ENCODE results near the gene PHTF2.

PHTF2 gene

GRCh38 chr7:77940647-77941046 lies 142.1 kb downstream of the PHTF2 start:
- no peak for DNase-seq

DNA sequence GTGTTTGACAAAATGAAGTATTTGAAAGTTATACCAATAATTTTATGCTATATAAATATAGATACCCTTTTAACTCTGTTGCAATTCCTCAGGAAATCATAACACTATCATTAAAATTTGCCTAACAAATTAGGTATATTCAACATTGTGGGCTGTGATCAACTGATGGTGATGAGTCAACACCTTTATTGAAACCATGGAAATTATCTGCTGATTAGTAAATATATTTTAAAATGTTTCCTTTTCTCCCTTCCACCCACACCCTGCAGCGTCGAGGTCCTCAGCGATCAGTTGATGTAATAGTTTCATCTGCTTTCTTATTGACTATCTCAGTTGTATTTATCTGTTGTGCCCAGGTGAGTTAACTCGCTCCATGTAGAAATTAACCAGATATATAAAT lies 143.9 kb downstream of the PHTF2 start:
- DNase-seq, result no peak

- no peak for DNase-seq
Measured at GRCh38 chr7:77944183-77945182, 145.9 kb downstream of the PHTF2 start.

DNA sequence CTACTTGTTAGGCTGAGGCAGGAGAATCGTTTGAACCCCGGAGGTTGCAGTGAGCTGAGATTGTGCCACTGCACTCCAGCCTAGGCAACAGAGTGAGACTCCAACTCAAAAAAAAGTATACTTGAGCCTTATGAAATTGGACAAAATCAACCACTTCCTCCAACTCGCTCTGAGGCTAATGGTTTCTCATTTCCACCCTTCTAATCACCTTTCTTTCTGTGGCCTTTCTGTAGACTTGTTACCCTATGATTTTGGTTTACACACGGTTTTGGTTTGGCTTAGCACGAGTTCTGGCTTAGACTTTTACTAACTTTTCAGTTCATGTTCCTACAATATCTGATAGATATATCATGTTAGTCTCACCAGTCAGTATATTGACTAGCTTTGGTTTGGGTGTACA lies 152.0 kb downstream of the PHTF2 start:
- no peak for DNase-seq

DNA sequence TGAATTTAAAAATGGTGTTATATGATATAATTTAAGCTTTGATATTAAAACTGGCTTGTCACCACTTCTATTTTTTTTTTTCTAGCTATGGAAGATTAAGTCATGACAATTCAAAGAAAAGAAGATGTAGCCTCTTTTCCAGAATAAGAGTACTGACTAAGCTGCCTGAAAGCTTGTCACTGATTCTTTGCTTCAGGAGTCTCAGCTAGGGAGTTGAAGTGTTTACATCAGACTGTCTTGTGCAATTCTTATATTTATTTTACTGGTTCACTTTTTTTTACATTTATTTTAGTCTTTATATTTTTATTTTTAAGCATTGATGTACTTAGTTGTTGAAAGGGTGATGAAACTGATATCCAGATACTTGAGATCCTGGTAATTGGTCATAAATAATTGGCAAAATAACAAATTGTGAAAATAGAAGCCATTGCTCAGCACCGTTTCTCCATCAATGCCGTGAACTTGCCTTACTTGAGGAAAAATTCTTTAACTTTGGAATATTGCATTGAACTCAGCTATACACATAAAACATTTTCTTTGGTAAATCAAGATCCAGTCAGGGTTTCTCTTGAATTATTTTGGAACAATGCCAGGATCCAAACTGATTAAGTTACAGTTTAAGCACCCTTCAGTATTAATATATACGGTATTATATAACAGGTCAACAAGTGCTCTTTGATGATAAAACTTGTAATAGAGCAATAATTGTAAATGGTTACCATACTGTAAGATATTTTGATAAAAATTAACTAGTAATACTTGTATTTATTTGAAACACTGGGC lies 156.4 kb downstream of the PHTF2 start:
- no peak for DNase-seq

DNA sequence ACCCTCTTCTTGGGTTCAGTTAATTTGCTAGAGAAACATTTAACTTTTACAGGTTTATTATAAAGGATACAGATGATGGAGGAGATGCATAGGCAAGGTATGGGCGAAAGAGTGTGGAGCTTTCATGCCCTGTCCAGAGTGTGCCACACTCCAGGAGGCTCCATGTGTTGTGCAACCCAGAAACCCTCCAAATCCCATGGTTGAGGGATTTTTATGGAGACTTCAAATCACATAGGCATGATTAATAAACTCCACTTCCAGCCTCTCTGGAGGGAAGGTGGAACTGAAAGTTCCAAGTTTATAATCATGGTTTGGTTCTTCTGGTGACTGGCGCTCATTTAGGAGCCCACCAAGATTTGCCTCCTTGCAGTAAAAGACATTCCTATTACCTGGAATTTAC lies 159.9 kb downstream of the PHTF2 start:
- DNase-seq, result no peak

DNA sequence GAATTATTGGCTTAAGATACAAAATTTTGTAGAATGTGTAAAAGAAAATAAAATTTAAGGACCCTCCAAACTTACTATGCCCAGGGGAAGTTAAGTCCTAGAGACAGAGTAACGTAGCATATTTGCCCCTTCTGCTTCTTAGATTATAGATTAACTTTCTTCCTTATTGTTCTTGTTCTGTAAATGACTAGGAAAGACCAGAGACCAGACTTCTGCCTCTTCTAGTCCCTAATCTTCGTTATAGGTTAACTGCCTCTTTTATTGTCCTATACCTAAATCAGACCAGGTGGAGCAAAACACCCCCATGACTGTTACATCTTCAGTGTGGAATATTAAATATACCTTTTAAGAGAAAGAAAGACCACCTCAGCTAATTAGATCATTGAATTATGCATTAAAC lies 160.5 kb downstream of the PHTF2 start:
- DNase-seq, result no peak

- no peak for DNase-seq
Measured at GRCh38 chr7:77960336-77960735, 161.8 kb downstream of the PHTF2 start.

GRCh38 chr7:77967429-77967828 lies 168.9 kb downstream of the PHTF2 start:
- DNase-seq, result no peak

GRCh38 chr7:77971726-77972125 lies 173.2 kb downstream of the PHTF2 start:
- no peak for DNase-seq

GRCh38 chr7:77975672-77976480 lies 177.3 kb downstream of the PHTF2 start:
- DNase-seq, result no peak

DNA sequence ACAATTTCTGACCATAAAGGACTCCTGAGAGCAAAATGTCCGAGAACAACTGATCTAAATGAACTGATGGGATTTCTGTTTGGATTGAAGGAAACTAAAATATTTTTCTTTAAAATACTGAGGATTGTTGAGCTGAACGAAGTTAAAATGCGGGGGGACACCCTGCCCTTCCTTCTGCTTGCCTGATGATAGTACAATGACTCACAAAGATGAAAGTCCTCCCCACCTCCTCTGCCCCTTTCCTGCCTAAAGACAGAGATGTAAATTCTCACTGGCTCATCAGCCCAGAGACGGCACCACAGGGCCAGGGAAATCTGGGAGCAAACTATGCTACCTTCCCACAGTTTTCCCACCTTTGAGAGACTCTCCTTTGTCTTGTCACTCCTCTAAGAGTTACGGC lies 180.6 kb downstream of the PHTF2 start:
- DNase-seq, result no peak

- DNase-seq, result no peak
Measured at GRCh38 chr7:77980087-77980713, 181.6 kb downstream of the PHTF2 start.

DNA sequence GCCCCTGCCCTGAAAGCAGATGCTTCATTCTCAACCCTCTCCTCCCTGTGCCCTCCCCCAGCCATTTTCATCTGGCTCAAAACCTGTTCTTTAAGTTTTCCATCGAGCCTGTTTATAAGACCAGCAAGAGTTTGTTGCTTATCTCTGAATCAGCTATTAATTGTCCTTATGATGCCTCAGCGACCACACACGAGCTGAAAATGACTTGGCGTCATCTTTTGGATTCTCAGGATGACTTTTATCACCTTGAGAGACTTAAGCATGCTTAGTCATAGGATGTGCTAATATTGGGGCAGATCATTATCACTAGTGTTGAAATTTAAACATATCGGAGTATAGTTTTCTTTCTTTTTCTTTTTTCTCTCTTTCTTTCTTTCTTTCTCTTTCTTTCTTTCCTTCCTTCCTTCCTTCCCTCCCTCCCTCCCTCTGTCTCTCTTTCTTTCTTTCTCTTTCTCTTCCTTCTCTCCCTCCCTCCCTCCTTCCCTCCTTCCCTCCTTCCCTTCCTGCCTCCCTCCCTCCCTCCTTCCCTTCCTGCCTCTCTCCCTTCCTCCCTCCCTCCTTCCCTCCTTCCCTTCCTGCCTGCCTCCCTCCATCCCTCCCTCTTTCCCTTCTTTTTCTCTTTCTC lies 184.5 kb downstream of the PHTF2 start:
- peak in 1 of 5 donors; percentile 76 for DNase-seq

DNA sequence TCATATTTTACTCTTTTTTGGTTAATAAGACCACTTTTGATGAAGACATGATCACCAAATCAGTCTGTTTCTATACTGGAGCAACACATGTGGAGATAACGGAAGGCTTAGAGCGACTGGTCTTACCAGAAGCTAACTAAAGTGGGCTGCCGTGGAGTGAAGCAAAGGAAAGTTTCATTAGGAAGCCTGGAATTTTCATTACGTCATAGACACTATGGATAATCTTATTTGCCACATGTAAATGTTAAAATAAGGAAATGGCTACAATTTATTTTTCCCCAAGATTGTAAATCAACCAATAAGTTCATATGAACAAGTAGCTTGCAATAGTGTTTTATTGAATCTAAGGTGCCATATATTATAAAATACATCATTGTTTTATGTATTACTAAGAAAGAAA lies 185.4 kb downstream of the PHTF2 start:
- DNase-seq, result no peak

GRCh38 chr7:77985232-77985973 lies 186.8 kb downstream of the PHTF2 start:
- DNase-seq, result no peak

DNA sequence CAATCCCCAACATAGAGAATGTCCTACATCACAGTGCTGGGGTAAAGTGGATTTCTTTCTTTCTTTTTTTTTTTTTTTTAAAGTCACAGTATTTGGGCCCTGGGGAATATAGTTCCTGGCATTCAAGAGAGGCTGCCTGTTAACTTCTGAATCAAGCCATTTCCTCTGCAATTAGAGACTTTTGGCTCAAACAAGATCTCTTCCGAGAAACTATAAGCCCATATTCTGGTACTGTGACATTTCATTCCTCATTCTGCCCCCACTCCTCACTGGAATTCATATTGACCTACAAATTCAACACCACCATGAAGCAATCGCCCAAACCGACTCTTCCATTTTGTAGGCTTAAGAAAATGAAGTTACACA lies 187.4 kb downstream of the PHTF2 start:
- no peak for DNase-seq

- DNase-seq, result peak in 1 of 5 donors; percentile 10
Measured at GRCh38 chr7:77989981-77990566, 191.5 kb downstream of the PHTF2 start.

GRCh38 chr7:77991656-77992055 lies 193.1 kb downstream of the PHTF2 start:
- DNase-seq, result no peak

- DNase-seq, result no peak
Measured at GRCh38 chr7:77993838-77994237, 195.3 kb downstream of the PHTF2 start.

DNA sequence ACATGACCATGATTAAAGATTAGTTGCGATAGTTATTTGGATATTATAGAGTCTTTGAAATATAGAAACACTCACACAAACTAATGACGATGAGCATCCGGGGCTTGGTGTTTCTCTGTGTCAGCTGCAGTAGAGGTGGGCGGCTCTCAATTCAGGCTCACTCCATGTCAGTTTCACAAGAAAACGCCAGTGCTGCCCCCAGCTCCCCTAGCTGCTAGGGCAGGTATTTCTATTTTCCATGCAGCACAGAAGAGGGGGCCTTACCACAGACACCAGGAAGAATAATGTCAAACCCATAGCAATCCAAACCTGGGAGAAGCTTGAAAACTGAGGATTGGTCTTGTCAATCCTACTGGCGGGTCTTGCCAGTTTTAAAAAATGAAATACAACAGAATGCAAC lies 197.1 kb downstream of the PHTF2 start:
- no peak for DNase-seq

Data from T-helper 1 cell (primary cell).